Endothelial cell (in vitro differentiated cells): ENCODE results near the gene ULK3. TPM values are rescaled to one million over a fixed set of nuclear protein-coding genes. Genes with fewer than 3 reads are reported as not detected.

Experiments
- DNase-seq: peaks from one replicate; pipeline ENCODE4 v3.0.0; 2021; ENCODE audit warnings: low spot score
- H3K27ac Mint-ChIP-seq: one replicate; pipeline ENCODE4 v1.8.0; 2021; ENCODE audit warnings: mixed read lengths, inconsistent platforms; ENCODE audit not compliant: unreplicated experiment
- H3K27me3 Mint-ChIP-seq: one replicate; pipeline ENCODE4 v1.8.0; 2021; ENCODE audit warnings: mild to moderate bottlenecking, moderate library complexity, mixed read lengths, inconsistent platforms; ENCODE audit not compliant: unreplicated experiment
- H3K36me3 Mint-ChIP-seq: one replicate; pipeline ENCODE4 v1.8.0; 2021; ENCODE audit warnings: mild to moderate bottlenecking, low read depth, mixed read lengths, inconsistent platforms; ENCODE audit not compliant: unreplicated experiment
- H3K4me1 Mint-ChIP-seq: one replicate; pipeline ENCODE4 v1.8.0; 2021; ENCODE audit warnings: mild to moderate bottlenecking, mixed read lengths, inconsistent platforms; ENCODE audit not compliant: unreplicated experiment
- H3K4me3 Mint-ChIP-seq: one replicate; pipeline ENCODE4 v1.8.0; 2021; ENCODE audit warnings: mild to moderate bottlenecking, mixed read lengths, inconsistent platforms; ENCODE audit not compliant: unreplicated experiment
- H3K9me3 Mint-ChIP-seq: one replicate; pipeline ENCODE4 v1.8.0; 2021; ENCODE audit warnings: mixed read lengths, inconsistent platforms; ENCODE audit not compliant: unreplicated experiment
- total RNA-seq: library from RNA; stranded (reverse); fragmentation: NEBNext Ultra II Directional; extraction: Animal tissue kit (Norgen Biotek cat#: 25700); gene quantifications from one replicate; pipeline ENCODE4 v1.2.1, GENCODE V29; 2021; ENCODE audit not compliant: unreplicated experiment
- TF ChIP-seq, protein P1 (sequence below): fragments of 200-600 bp; sonication (generic); IDR thresholded peaks from one replicate; pipeline ENCODE4 v1.5.0; 2021; ENCODE audit warnings: antibody characterized with exemption; ENCODE audit not compliant: unreplicated experiment

The ULK3 gene
- total RNA-seq, 1 donor from 2014 or later: 25.6 TPM

DNA sequence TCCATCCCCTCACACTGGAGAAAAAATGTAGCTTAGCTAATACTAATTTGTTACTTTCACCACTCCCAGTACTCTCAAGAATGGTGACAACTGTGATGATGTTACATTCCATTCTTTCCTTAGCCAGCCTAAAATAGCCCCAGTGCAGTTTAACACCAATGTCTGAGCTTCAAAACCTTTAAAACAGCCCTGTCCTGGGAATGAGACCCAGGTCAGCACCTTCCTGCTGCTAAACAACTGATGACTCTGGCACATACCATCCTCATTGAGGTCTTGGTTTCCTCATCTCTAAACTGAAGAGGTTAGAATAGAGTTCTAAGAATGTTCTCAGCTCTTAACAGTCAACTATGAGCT lies 26.4 kb upstream of the ULK3 start:
- H3K4me3 Mint-ChIP-seq: no peak overlapping the region

GRCh38 chr15:74868059-74868458 lies 25.1 kb upstream of the ULK3 start:
- Mint-ChIP-seq H3K27me3 (peaks cover 11% of the 10 kb centered on the region), H3K4me3 (peak overlapping the region; percentile 29), H3K9me3 (peaks cover 5% of the 10 kb centered on the region), H3K4me1 (peaks cover 58% of the 10 kb centered on the region), H3K27ac (no peak overlapping the region), H3K36me3 (peaks cover 30% of the 10 kb centered on the region)
- TF ChIP-seq, protein P1, sequence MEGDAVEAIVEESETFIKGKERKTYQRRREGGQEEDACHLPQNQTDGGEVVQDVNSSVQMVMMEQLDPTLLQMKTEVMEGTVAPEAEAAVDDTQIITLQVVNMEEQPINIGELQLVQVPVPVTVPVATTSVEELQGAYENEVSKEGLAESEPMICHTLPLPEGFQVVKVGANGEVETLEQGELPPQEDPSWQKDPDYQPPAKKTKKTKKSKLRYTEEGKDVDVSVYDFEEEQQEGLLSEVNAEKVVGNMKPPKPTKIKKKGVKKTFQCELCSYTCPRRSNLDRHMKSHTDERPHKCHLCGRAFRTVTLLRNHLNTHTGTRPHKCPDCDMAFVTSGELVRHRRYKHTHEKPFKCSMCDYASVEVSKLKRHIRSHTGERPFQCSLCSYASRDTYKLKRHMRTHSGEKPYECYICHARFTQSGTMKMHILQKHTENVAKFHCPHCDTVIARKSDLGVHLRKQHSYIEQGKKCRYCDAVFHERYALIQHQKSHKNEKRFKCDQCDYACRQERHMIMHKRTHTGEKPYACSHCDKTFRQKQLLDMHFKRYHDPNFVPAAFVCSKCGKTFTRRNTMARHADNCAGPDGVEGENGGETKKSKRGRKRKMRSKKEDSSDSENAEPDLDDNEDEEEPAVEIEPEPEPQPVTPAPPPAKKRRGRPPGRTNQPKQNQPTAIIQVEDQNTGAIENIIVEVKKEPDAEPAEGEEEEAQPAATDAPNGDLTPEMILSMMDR: no peak
- no peak for DNase-seq

More for the DNA sequence above, 26.4 kb upstream of the ULK3 start:
- peak overlapping the region; percentile 42 for H3K27ac Mint-ChIP-seq
- peaks cover 24% of the 10 kb centered on the region for H3K36me3 Mint-ChIP-seq
- peaks cover 52% of the 10 kb centered on the region for H3K4me1 Mint-ChIP-seq
- peaks cover 5% of the 10 kb centered on the region for H3K9me3 Mint-ChIP-seq
- H3K27me3 Mint-ChIP-seq: peaks cover 10% of the 10 kb centered on the region
- no peak for DNase-seq
- TF ChIP-seq, protein P1: no peak

- peaks cover 53% of the 10 kb centered on the region for H3K4me1 Mint-ChIP-seq
- no peak for DNase-seq
- peaks cover 30% of the 10 kb centered on the region for H3K36me3 Mint-ChIP-seq
- H3K27ac Mint-ChIP-seq: no peak overlapping the region
- TF ChIP-seq, protein P1: no peak
- peaks cover 8% of the 10 kb centered on the region for H3K27me3 Mint-ChIP-seq
- H3K4me3 Mint-ChIP-seq: peak overlapping the region; percentile 29
- H3K9me3 Mint-ChIP-seq: peaks cover 5% of the 10 kb centered on the region
Measured at GRCh38 chr15:74867466-74868038, 24.6 kb upstream of the ULK3 start.

DNA sequence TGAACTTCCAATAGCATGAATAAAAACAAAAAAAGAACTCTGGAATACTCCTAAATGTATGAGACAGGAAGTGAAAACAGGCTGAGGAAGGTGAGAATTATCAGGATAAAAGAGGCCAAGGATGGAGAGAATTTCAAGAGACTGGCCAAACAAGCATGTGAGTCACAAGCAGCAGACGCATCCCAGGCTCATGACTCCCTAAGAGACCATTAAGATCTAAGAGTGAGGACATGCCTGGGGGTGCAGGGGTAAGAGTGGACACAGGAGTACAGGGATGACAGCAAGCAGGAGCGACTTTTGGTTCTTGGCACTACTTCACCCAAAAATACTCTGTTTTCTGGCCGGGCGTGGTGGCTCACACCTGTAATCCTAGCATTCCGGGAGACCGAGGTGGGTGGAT lies 23.1 kb upstream of the ULK3 start:
- Mint-ChIP-seq H3K27me3 (peaks cover 4% of the 10 kb centered on the region), H3K9me3 (peaks cover 5% of the 10 kb centered on the region), H3K36me3 (peaks cover 30% of the 10 kb centered on the region), H3K4me1 (peaks cover 50% of the 10 kb centered on the region), H3K27ac (peak overlapping the region; percentile 17), H3K4me3 (peak overlapping the region; percentile 38)
- no peak for DNase-seq
- TF ChIP-seq, protein P1: no peak

- Mint-ChIP-seq H3K4me3 (no peak overlapping the region), H3K27me3 (peaks cover 4% of the 10 kb centered on the region), H3K36me3 (peaks cover 30% of the 10 kb centered on the region), H3K27ac (peak overlapping the region; percentile 52), H3K4me1 (peaks cover 42% of the 10 kb centered on the region), H3K9me3 (peaks cover 5% of the 10 kb centered on the region)
- TF ChIP-seq, protein P1: no peak
- no peak for DNase-seq
Measured at GRCh38 chr15:74865316-74865715, 22.4 kb upstream of the ULK3 start.
